ENCODE measurements around the gene MICAL3.
"Not testable (repeated sequence)": the region's sequence is repeated elsewhere in the genome, so short reads cannot be mapped to it uniquely, and the experiment has no call there.

- TF ChIP-seq FOXA1, FOXK2, SP1, TARDBP (IDR thresholded peaks at IDR 0.05): not testable (repeated sequence)
Observed at GRCh38 chr22:18053216-18053946, 29.0 kb upstream of the MICAL3 start.
